Stimulated activated CD4-positive, alpha-beta T cell treated with anti-CD3 and anti-CD28 coated beads, Interleukin-15, amount 100 ng/mL, for 1 hour (primary cell): Measurements from ENCODE around the gene APELA.
"Not testable (repeated sequence)": the region's sequence is repeated elsewhere in the genome, so short reads cannot be mapped to it uniquely, and the experiment has no call there.

Experiments used
- DNase-seq, 2 donors: peaks; one replicate each; pipeline ENCODE4 v3.0.0-alpha.2; 2020; ENCODE audit warnings: low read depth in 1 of 2, low spot score in 1 of 2

APELA gene, protein sequence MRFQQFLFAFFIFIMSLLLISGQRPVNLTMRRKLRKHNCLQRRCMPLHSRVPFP

DNA sequence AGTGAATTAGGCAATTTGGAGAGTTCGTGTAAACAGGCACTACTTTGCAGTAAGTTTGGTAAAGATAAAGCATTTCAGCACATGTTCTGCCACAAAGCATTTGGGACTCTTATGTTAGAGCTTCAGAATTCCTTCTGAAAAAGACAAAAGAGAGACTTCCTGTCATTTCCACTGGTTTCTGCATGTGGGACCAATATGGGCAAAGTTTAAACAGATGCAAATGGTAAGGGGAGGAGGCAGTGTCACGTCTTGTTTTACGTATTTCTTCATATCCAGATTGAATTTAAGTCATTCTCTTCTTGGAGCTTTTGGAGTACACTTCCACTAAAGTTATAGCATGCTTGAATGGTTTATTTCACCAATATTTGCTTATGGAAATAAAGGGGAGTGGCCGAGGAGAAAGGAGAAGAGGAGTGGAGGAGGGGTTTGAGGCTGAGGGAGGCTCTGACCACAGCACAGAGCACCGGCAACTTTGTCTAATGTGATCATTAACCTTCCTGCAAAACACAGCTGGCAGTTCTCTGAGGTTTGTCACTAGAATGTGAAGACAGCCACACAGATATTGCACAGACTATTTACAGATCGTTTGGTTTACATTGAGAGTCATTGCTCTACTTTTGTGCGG lies at the start of gene APELA:
Gene APELA (plus strand): TSS at position 479 of the 625 bp plus-strand sequence. CDS start 154 bp downstream, outside the sequence.
- DNase-seq: no peak

DNA sequence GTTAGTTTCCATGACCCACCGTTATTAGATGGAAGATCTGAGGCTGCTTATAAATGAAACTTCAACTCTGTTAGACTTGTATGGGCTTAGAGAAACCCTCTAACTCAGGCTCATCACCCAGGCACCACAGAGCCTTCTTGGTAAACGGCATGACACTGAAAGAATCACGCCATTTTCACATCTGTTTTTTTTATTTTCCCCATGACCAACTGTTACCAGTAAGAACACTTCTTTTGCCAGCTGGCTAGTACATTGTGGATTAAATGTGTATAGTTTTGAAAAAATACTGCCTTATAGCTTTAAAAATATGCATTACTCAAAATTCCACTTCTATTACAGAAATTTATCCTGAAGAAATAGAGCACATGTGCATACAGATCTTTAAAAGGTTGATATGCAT lies 48.0 kb upstream of the APELA start:
- DNase-seq: no peak

DNA sequence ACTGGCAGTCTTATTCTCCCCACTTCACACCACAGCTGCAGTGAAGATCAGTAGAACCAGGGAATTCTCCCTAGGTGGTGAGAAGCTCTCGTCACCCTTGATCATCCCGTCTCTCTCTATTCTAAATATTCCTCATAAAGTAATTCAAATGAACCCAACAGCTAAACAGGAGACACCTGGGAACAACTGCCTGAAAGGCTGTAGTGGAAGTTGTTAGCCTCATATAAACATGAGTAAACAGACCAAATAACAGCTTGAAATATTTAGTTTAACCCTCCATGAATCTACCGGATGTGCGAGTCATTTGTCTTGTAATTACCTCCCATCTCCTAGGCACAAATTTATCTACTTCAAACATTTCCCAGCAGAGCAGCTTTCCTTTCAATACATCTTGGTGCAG lies 30.4 kb upstream of the APELA start:
- no peak for DNase-seq

DNA sequence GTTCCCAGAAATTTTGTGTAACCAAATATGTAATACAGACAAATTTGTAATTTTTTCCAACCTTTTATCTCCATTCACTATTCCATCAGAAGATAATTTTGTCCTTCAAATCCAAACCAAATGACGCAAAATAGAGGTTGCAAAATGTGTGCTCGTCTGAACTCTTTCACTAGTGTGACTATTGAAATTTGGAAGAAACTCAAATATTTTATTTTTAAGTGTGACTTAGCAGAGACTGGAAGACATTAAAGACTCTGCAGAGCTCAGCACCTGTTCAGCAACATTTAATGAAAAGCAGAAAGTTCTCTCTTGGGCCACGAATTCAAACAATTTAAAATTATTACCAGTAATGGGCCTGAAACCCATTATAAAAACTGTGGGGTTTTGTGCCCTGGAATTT lies 30.0 kb upstream of the APELA start:
- no peak for DNase-seq

DNA sequence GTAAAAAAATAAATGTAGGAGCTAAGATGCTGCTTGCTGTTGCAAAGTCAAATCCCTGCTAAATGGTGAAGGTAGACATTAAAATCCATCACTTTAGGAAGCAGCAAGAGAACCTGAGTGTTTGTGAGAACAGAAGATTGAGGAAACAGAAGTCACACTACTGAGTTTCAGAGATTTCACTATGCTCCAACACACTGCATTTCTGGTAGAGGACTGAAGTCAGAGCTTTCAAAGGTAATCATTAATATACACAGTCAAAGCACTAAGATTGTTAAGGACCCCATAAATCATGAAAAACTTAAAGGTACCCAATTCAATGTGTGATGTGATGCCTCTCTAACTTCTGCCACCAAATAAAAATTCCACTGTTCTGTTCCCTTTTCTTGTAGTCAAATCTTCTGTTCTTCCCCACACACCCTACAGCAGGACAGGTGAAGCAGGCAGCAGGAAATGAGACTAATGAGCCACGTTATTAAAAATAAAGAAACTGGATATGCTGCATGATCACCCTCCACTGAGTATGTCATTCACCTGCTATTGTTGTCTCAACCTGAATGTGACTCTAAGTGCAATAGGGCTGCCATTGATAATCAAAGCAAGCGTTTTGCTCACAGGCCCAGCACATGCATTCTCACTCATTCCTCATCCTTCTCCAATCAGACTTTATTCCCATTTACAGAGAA lies 28.9 kb upstream of the APELA start:
- DNase-seq: no peak

DNA sequence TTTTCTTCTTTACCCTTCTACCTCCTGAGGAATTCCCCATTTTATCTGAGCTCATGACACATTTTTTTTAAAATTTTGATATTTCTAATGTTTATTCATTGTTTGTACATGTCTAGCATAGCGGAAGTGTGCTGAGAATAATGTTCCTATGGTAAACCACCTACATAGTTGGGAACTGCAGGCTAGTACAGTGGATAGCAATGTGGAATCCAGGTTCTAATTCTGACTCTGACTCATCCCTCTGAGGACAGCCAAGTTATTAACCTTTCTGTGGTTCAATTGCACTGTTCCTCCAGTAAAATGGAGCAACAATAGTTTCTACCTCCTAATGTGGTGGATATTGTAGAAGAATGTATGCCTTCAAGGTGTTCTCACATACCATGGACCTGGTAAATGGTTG lies 20.6 kb upstream of the APELA start:
- DNase-seq: no peak

DNA sequence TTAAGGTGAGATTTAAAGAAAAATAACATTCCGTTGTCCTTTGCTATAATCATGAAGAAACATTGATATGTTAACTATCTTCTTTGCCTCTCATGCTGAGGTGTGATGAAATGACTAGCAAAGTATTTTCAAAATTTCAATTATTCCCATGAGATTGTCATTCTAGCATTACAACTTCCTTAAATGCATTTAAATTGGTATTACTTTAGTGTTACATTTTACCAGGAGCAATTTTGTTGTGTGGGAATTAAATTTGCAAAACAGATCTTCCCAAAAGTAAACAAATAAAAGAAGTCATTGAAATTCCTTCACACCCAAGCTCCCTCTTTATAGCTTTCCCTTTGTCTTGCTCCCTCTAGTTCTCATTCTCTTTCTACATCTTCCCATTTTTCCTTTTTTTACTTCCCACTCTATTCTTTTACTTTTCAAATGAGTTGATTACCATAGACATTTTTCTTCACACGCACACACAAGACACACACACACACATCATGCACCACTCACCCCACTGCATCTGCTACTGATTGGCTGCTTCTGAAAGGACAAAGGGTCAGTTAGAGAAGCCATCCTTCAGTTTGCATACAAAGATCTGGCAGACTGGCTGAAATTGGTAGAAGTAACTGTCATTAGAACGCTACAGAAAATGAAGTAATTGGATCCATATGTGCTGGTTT lies 10.0 kb upstream of the APELA start:
- DNase-seq: no peak

DNA sequence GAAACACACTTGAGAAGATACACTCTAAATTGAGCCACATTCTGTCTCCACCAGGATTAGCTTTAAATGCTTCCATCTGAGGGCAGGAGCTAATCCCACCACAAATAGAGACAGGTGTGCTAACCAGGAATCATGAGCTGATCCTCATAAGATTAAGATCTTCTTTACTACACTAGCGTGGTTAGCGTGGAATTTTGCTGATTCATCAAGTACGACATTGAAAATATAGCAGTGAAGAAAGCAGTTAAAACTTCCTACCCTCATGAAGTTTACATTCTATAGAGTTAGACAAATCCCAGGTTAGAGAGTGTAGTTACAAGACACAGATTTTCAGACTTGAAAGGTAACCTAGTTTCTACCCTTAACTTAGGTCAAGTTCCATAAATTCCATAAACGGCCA lies 5.3 kb upstream of the APELA start:
- no peak for DNase-seq

DNA sequence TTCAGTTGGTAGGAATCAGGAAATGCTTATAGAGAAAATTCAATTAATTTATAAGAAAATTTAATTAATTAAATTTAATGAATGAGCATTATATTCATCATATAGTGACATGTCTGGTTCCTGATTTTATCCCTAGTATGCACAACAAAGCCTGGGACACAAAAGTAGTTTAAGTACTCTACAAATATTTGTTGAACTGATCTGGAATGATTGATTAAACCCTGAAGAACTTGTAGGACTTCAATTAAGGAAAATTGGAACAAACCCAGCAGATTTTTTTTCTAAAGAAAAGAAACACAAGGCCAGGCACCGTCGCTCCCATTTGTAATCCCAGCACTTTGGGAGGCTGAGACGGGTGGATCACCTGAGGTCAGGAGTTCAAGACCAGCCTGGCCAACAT lies 4.5 kb upstream of the APELA start:
- no peak for DNase-seq

DNA sequence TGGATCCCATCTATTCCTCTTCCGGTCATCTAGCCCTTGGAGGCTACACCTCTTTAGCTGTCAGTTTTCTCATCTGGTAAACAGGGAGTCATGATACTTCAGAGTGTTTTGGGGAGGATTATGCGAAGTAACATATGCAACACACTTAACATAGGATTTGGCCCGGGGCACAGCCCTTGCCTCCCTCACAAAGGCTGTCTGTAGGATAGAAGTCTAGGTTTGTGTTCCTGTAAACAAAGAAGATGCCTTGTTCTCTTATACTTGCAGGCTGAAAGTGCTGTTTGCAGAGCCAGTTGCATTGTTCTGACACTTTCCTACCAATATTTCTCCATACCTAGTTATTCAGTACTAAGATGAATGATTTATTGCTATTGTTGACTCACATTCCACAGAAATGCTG lies 2.2 kb upstream of the APELA start:
- no peak for DNase-seq

DNA sequence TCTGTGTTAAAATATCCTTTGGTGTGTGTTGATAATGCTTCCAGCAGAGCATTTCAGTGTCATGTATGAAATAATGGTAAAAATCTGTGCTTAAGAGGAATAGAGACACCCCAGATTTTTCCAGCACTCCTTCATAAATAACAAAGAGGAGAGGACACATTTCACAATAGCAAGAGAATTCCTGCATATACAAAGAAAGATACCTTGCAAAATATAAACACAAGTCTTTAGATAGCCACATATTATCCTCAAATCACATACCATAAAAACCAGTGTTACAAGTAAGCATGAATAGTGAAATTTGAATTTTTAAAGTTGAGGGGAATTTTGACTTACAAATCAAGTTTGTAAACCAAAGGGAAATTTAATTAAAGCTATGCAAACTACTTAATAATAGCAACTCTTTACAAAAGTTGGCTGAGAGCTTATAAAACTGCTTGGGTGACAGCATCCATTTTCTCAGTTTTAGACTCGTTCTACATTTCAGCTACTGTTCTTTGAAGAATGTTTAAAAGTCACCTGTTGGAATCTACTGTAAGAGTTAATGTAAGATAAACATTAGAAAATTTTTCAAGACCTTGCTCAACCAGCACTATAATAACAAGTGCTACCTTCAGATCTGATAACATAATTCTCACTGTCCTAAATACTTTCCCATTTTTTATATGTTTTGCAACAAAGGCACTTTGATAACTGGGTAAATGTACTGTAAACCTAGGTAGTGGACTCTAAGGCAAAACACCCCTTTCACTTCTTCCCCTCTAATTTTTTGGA lies 3.7 kb downstream of the APELA start:
- DNase-seq: no peak

DNA sequence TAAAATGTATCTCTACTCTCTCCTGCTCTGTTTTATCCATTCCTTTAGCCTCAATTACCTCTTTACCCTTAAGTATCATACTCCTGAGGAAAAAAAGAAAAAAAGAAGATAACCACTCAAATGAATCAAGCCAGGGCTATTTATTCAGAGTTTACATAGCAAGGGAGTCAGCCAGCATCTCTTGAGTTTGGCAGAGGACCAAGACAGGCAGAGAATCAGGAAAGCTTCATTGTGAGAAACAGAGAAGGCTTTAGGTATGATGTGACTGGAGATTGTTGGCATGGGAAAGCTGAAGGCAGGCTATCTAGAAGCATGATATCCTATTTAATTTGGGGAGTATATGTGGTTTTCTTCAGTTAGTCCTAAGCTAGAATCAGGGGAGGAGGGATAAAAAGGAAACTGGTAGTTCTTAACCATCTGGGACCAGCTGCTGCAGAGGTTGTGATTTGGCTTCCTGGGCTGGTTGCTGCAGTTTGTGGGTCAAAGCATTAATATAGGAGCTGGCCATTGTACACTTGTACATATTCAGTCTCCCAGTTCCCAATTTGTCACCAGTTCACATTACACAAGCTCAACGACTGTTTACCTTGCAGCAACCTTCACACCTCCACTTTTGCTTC lies 11.2 kb downstream of the APELA start:
- DNase-seq: no peak

DNA sequence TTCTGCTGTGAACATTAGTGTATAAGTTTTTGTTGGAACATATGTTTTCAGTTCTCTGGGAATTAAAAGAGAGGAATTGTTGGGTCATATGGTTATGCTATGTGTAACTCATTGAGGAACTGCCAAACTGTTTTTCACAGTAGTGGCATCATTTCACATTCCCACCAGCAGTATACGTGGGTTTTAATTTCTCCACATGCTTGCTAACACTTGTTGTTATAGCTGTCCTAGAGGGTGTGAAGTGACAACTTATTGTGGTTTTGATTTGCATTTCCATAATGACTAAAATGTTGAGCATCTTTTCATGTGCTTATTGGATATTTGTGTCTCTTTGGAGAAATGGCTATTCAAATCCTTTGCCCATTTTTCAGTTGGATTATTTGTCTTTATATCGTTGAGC lies 13.7 kb downstream of the APELA start:
- no peak for DNase-seq

DNA sequence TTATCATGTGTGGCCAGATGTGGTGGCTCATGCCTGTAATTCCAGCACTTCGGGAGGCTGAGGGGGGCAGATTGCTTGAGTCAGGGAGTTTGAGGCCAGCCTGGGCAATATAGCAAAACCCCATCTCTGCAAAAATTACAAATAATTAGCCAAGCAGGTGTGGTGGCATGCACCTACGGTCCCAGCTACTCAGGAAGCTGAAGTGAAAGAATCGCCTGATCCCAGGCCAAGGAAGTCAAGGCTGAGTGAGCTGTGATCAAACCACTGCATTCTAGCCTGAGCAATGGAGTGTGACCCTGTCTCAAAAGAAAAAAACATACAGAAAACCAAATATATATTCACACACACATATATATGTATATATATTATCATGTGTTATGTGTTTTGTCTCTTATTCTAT lies 15.0 kb downstream of the APELA start:
- DNase-seq: no peak

DNA sequence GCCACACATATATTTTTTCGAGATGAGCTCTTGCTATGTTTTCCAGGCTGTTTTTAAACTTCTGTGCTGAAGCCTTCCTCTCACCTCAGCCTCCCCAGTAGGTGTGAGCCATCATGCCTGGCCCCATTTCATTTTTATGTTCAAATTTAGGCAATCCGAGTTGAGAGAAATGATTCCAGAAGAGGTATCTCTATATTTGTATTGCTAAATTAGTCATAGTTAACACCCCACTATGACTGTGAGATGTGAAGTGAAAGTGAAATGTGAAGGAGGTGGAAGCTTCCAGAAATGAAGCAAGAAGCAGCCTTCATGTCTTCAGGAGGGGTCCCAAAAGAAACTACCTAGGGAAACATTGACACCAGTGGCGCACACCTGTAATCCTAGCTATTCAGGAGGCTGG lies 17.7 kb downstream of the APELA start:
- DNase-seq: no peak

DNA sequence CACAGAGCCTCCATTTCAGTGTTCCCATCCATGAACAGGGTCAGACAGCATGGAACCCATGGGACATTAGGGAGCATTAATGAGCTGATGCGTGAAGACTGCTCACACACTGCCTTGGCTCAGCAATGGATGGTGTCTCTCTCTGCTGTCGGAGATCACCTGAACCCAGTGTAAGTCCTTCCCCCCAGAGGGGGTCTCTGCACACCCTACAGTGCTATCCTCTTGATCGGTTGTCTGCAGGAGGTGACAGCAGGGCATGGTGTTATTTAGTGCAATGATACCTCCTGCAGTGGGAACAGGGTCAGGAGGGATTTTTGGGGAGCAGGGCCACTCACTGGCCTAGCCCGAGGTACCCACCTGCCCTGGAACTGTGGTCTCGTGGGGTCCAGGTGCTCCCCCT lies 25.6 kb downstream of the APELA start:
- no peak for DNase-seq

DNA sequence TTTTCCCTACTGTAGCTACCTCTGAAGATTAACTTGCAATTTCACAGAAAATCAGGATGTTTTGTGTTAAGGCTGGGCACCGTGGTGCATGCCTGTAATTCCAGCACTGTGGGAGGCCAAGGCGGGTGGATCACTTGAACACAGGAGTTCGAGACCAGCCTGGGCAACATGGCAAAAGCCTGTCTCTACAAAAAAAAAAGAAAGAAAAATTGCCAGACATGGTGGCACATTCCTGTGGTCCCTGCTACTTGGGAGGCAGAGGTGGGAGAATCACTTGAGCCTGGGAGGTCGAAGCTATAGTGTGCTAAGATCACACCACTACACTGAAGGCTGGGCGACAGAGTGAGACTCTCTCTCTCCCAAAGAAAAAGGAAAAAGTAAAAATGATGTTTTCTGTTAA lies 27.4 kb downstream of the APELA start:
- DNase-seq: no peak

DNA sequence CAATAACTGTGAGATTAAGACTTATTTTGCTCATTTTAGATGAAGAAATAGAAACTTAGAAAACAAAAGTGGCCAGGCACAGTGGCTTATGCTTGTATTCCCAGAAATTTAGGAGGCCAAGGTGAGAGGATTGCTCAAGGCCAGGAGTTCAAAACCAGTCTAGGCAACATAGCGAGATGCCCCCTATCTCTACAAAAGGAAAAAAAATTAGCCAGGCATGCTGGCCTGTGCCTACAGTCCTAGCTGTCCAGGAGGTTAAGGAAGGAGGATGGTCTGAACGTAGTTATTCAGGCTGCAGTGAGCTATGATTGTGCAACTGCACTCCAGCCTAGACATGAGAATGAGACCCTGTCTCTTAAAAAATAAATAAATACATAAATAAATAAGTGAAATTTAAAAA lies 28.0 kb downstream of the APELA start:
- no peak for DNase-seq

DNA sequence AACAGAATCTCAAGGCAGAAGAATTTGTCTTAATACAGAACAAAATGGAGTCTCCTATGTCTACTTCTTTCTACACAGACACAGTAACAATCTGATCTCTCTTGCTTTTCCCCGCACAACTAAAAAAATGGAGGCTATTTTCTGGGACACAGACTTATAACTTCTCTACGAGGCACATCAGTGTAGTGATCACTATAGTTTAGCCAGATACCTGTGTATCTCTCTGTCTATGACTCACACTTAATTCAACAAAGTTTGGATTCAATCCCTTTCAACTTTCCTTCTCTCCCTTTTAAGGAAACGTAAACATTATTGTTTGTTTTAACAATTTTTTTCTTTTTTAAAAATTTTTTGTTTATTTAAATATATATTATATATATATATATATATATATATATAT lies 29.4 kb downstream of the APELA start:
- no peak for DNase-seq

DNA sequence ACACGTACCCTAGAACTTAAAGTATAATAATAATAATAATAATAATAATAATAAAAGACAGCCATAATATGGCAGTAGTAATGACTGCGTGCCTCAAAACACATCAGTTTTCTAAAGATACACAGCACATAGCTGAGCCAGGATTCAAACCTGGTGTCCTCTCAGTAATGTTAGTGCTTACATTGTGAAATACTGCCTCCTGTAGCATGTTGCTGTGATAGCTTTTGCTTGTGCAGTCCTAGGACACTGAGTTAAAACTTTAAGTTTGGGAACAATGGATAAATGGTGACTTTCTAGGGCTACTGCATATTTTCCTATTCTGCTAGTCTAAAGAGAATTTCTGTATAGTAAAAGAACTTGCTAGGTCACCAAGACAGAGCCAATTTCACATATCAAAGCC lies 36.5 kb downstream of the APELA start:
- DNase-seq: not testable (repeated sequence)

DNA sequence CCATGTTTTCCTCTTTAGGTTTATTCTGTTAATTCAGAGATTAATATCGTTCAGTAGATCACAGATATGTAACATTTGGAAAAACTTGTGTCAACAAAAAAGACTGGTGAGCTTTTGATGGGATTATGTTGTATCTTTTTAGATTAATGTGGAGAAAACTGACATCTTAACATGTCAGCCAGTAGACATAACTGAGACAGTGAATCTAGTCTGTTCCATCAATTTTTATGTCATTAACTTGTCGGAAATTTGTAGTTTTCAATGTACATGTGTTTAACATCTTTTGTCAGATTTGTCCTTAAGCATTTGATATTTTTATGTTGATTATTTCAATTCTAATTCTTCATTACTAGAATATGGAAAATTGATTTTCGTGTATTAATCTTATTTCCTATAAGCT lies 42.0 kb downstream of the APELA start:
- DNase-seq: no peak
